OCI-LY7 (cell line): ENCODE results near the gene PWWP2B. TPM values are rescaled to one million over a fixed set of nuclear protein-coding genes. Genes with fewer than 3 reads are reported as not detected.

Source experiments
- BruUV-seq: library from RNA; stranded (reverse); fragments of 400-500 nt; replicated peaks from 2 replicates; lab custom pipeline; 2021; lab: Mats Ljungman, UMichigan
- CTCF ChIA-PET: fragments of 300-600 bp; sonication (Branson Sonifier 250); formaldehyde crosslinking; loops from one replicate; lab custom pipeline; 2022; ENCODE audit warnings: antibody characterized with exemption; ENCODE audit not compliant: unreplicated experiment; lab: Charles Lee
- POLR2A ChIA-PET: fragments of 300-600 bp; sonication (Branson Sonifier 250); formaldehyde crosslinking; loops from one replicate; lab custom pipeline; 2022; ENCODE audit warnings: antibody characterized with exemption; lab: Charles Lee
- DNase-seq: peaks from one replicate; pipeline ENCODE4 v3.0.0-alpha.2; 2015; ENCODE audit warnings: low spot score
- H2AFZ ChIP-seq: fragments of 200-600 bp; sonication (generic), shearing (Covaris generic); 2 replicates; pipeline ENCODE4 v1.6.1; 2014; ENCODE audit warnings: mild to moderate bottlenecking, antibody characterized with exemption, low read length, moderate library complexity
- H3K27ac ChIP-seq: fragments of 200-600 bp; sonication (generic); 2 replicates; pipeline ENCODE4 v1.5.1; 2014; ENCODE audit warnings: mixed run types, low read depth, mild to moderate bottlenecking, moderate library complexity, low read length, inconsistent platforms; ENCODE audit not compliant: poor library complexity, severe bottlenecking
- H3K36me3 ChIP-seq: fragments of 200-600 bp; sonication (generic); 2 replicates; pipeline ENCODE4 v1.6.1; 2014; ENCODE audit warnings: mild to moderate bottlenecking, antibody characterized with exemption, low read length, moderate library complexity, mixed read lengths; ENCODE audit not compliant: insufficient read depth
- H3K4me1 ChIP-seq: fragments of 200-600 bp; sonication (generic); 2 replicates; pipeline ENCODE4 v1.5.1; 2014; ENCODE audit warnings: mild to moderate bottlenecking, low read length; ENCODE audit not compliant: insufficient read depth, poor library complexity, severe bottlenecking
- H3K4me2 ChIP-seq: fragments of 200-600 bp; sonication (generic); 2 replicates; pipeline ENCODE4 v1.6.1; 2014; ENCODE audit warnings: mild to moderate bottlenecking, low read length
- H3K4me3 ChIP-seq: fragments of 200-600 bp; sonication (generic); 2 replicates; pipeline ENCODE4 v1.5.1; 2014; ENCODE audit warnings: mild to moderate bottlenecking, low read depth, low read length; ENCODE audit not compliant: poor library complexity, severe bottlenecking
- H3K79me2 ChIP-seq: fragments of 200-600 bp; sonication (generic); 2 replicates; pipeline ENCODE4 v1.6.1; 2016; ENCODE audit warnings: low read depth, mild to moderate bottlenecking, low read length, moderate library complexity, mixed read lengths; ENCODE audit not compliant: insufficient read depth
- H3K9me2 ChIP-seq: fragments of 200-600 bp; sonication (generic); 2 replicates; pipeline ENCODE4 v1.6.1; 2016; ENCODE audit warnings: mild to moderate bottlenecking, low read length, mixed read lengths; ENCODE audit not compliant: insufficient read depth
- H3K9me3 ChIP-seq: fragments of 200-600 bp; sonication (generic); 2 replicates; pipeline ENCODE4 v1.6.1; 2014; ENCODE audit warnings: mild to moderate bottlenecking, mixed run types, low read length, mixed read lengths
- H4K20me1 ChIP-seq: fragments of 200-600 bp; sonication (generic); 2 replicates; pipeline ENCODE4 v1.6.1; 2014; ENCODE audit warnings: mild to moderate bottlenecking, antibody characterized with exemption, low read length, moderate library complexity, mixed read lengths; ENCODE audit not compliant: insufficient read depth
- CTCF ChIP-seq: fragments of 200-600 bp; sonication (generic); conservative IDR thresholded peaks from 2 replicates; pipeline ENCODE4 v1.5.1; 2014; ENCODE audit warnings: mild to moderate bottlenecking, antibody characterized with exemption, low read length, moderate library complexity, mixed read lengths
- EZH2phosphoT487 ChIP-seq: fragments of 200-600 bp; sonication (generic); IDR thresholded peaks from 2 replicates; pipeline ENCODE4 v1.6.1; 2018; ENCODE audit warnings: low read depth, borderline replicate concordance, mild to moderate bottlenecking, mixed run types, antibody characterized with exemption, low read length, moderate library complexity, mixed read lengths
- intact Hi-C: fragments of 100-400 bp; cut with micrococcal nuclease; formaldehyde crosslinking; loops from one replicate; pipeline ENCODE4 v1.10.0; 2022; ENCODE audit not compliant: unreplicated experiment
- total RNA-seq, 2 experiments: library from RNA; depleted of rRNA in 1 of 2; stranded (reverse); fragments of >200 nt in 1 of 2; shearing (Covaris generic) in 1 of 2; gene quantifications; 2 replicates each; pipeline ENCODE4 v1.2.3, GENCODE V29; 2014 to 2022

The PWWP2B gene
- total RNA-seq, 2 experiments from 2014 or later, result 5.9 to 10.6 TPM

- no peak overlapping the region for H3K27ac ChIP-seq
- H3K9me3 ChIP-seq, result no peaks in the 10 kb centered on the region
- no peaks in the 10 kb centered on the region for H3K79me2 ChIP-seq
- no peak for TF ChIP-seq CTCF
- TF ChIP-seq EZH2phosphoT487, result no peak
- H3K4me3 ChIP-seq, result no peak overlapping the region
- H4K20me1 ChIP-seq, result no peaks in the 10 kb centered on the region
- no peaks in the 10 kb centered on the region for H3K36me3 ChIP-seq
- no peak overlapping the region for H3K4me2 ChIP-seq
- BruUV-seq, result no TSS peak
- intact Hi-C loops, result no loop called here
- peaks cover 5% of the 10 kb centered on the region for H3K4me1 ChIP-seq
- no peak for DNase-seq
- ChIA-PET POLR2A (interaction anchor here (0.6 kb wide), 1 partner anchor 29 kb away, joined by 3 read pairs; no protein-coding TSS in a partner anchor), CTCF (interaction anchor here (0.8 kb wide), 1 partner anchor 61 kb away, joined by 4 read pairs; no protein-coding TSS in a partner anchor)
- H2AFZ ChIP-seq, result no peak overlapping the region
- no peaks in the 10 kb centered on the region for H3K9me2 ChIP-seq
Measured at GRCh38 chr10:132391676-132392020, 5.4 kb upstream of the PWWP2B start.

- no peaks in the 10 kb centered on the region for H4K20me1 ChIP-seq
- no peaks in the 10 kb centered on the region for H3K9me2 ChIP-seq
- no peak overlapping the region for H3K4me3 ChIP-seq
- H3K79me2 ChIP-seq, result no peaks in the 10 kb centered on the region
- no peak for DNase-seq
- no peak overlapping the region for H2AFZ ChIP-seq
- H3K27ac ChIP-seq, result no peak overlapping the region
- H3K36me3 ChIP-seq, result no peaks in the 10 kb centered on the region
- H3K9me3 ChIP-seq, result no peaks in the 10 kb centered on the region
- TF ChIP-seq CTCF (no peak), EZH2phosphoT487 (no peak)
- ChIA-PET POLR2A (no interaction called here), CTCF (no interaction called here)
- no peak overlapping the region for H3K4me2 ChIP-seq
- intact Hi-C loops, result no loop called here
- BruUV-seq, result no TSS peak
- H3K4me1 ChIP-seq, result peaks cover 5% of the 10 kb centered on the region
Measured at GRCh38 chr10:132392184-132392800, 4.7 kb upstream of the PWWP2B start.

GRCh38 chr10:132392811-132393694 lies 3.9 kb upstream of the PWWP2B start:
- Histone ChIP-seq H4K20me1 (no peaks in the 10 kb centered on the region), H2AFZ (no peak overlapping the region), H3K9me2 (no peaks in the 10 kb centered on the region), H3K4me2 (no peak overlapping the region), H3K27ac (no peak overlapping the region), H3K79me2 (no peaks in the 10 kb centered on the region), H3K4me3 (no peak overlapping the region), H3K9me3 (no peaks in the 10 kb centered on the region), H3K4me1 (peaks cover 6% of the 10 kb centered on the region), H3K36me3 (no peaks in the 10 kb centered on the region)
- intact Hi-C loops, result no loop called here
- TF ChIP-seq CTCF, result no peak
- TF ChIP-seq EZH2phosphoT487, result no peak
- CTCF ChIA-PET, result no interaction called here
- DNase-seq, result no peak
- POLR2A ChIA-PET, result no interaction called here
- no TSS peak for BruUV-seq
